ENCODE data around the gene PAFAH1B1. TPM values are rescaled to one million over a fixed set of nuclear protein-coding genes. Genes with fewer than 3 reads are reported as not detected.
"Not testable (repeated sequence)": the region's sequence is repeated elsewhere in the genome, so short reads cannot be mapped to it uniquely, and the experiment has no call there.

PAFAH1B1 gene
- total RNA-seq, 1 donor from 2014 or later: 58.3 TPM

DNA sequence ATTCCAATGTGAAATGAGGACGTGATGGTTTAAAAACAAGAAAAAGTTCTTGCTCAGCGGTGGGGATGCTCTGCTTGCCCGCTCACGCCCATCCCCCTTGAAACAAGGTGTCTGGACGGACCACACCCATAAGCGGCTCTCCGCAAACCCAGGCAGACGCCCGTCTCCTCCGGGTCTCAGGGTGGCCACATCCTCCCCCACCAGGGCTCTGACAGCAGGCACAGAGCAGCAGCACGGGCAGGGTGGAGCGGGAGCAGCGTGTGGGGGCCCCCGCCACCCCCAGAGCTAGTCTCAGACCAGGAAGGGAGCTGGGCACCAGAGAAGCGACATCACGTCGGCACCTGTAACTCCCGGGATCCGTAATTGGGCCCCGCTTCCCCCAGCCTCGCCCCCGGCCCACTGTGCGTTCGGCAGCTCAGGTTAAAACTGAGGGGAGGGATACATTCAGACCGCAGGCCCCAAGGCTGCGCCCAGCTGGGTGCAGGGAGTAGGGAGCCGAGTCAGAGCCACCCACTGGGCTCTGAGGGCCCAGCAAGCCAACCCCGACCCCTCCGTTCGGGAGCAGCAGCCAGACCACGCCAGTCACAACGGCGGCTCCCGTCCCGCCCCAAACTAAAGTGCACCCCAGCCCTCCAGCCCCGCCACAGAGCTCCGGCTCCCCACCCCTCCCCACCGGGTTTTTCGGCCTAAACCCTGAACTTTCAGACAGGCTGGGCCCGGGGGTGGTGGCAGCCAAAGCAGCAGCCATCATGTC lies 96.1 kb downstream of the PAFAH1B1 start:
- DNase-seq (ENCODE audit: low read depth in 2 of 2): no peak

- DNase-seq (ENCODE audit: low read depth in 2 of 2): no peak
Measured at GRCh38 chr17:2690165-2691068, 97.0 kb downstream of the PAFAH1B1 start.

- DNase-seq (ENCODE audit: low read depth in 2 of 2): no peak
Measured at GRCh38 chr17:2691069-2691871, 97.8 kb downstream of the PAFAH1B1 start.

DNA sequence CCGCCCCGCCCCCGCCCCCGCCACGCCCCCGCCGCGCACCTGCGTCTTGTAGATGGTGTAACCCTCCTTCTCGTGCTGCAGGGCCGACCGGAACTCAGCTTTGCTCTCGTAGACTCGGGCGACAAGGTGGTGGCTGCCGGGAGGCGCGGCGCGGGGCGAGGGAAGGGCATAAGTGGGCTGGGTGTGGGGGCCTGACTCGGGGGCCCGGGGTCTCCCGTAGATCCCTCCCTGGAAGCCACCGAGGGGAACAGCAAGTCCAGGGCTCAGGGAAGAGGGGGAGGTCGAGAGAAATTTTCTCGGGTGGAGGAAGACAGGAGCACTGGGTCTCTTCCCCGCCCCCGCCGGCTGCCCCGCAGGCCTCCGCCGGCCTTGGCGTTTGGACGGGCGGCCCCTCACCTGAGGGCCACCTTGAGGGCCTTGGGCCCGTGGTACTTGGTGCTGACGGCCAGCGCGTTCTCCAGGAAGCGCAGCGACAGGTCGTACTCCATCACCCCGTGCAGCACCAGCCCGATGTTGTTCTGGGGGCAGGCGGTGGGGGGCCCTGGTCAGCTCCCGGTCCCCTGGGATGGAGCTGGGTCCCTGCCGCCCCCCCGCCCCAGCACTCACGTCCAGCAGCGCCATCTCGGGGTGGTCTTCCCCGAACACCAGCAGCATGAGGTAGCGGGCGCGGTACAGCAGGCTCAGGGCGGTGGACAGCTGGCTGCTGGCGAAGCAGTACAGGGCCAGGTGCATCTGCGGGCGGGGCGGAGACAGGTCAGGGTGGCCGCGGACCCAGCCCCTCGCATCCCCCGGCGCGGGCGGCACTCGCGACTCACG lies 98.7 kb downstream of the PAFAH1B1 start:
- DNase-seq (ENCODE audit: low read depth in 2 of 2): no peak

GRCh38 chr17:2692781-2693135 lies 99.3 kb downstream of the PAFAH1B1 start:
- no peak for DNase-seq (ENCODE audit: low read depth in 2 of 2)

DNA sequence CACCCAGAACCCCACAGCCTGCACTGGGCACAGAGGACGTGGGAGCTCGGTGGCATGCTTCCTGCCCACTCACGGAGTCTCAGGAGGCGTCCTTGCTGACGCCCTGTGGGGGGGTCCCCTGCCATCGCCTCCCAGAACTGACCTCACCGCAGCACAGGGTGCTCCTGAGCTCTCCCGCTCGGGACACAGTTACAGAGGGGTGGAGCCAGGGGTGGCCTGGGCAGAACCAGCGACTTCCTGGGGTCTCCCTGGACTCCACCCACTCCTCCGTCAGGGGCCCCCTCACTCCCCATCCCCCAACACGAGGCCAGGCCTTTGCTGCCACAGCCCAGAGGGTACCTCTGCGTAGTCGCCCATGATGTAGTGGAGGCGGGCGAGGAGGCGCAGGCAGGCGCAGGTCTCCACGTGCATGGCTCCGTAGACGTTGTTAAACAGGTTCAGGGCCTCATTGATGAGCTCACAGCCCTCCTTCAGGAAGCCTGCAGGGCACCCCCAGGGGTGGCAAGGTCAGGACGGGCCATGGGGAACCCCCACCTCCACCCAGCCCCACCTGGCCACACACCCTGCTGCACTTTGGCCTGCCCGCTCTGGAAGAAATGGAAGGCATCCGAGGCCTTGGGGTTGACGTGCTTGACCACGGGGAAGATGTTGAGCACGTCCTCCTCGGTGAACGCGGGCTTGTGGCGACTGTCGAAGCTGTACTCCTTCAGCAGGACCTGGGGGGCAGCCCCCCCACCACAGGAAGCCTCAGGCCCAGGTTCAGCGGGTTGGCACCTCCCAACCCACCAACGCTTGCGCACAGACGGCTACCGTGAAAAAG lies 100.3 kb downstream of the PAFAH1B1 start:
- DNase-seq (ENCODE audit: low read depth in 2 of 2): no peak

- no peak for DNase-seq (ENCODE audit: low read depth in 2 of 2)
Measured at GRCh38 chr17:2694381-2695242, 101.2 kb downstream of the PAFAH1B1 start.

DNA sequence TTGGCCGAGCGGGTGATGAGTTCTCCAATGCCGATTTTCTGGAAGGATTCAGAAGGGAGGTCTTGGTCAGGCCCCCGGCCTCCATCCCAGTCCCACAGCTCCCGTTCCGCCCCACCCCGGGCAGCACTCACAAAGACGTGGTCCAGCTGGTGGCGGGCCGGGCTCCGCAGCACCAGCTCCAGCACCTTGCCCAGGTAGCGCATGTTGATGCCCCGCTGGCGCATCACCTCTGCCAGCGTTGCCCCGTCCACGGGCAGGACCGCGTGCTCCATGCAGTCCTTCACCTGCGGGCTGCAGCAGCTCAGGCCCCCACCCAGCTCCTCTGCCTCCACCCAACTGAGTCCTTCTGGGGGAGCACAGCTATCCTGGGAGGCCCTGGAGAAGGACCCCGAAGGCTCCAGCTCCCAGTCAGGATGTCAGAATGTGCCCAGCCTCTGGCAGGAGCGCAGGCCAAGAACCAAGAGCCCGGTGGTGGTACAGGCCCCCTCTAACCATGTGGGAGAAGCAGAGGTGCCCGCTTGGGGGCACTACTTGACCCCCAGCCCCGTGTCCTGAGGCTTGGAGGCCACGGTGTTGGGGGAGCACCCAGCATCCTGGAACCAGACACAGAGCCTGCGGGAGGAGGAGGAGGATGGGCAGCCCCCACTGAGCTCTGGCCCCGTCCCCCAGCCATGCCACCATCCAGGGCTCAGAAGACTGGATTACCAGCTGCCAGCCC lies 101.9 kb downstream of the PAFAH1B1 start:
- no peak for DNase-seq (ENCODE audit: low read depth in 2 of 2)

DNA sequence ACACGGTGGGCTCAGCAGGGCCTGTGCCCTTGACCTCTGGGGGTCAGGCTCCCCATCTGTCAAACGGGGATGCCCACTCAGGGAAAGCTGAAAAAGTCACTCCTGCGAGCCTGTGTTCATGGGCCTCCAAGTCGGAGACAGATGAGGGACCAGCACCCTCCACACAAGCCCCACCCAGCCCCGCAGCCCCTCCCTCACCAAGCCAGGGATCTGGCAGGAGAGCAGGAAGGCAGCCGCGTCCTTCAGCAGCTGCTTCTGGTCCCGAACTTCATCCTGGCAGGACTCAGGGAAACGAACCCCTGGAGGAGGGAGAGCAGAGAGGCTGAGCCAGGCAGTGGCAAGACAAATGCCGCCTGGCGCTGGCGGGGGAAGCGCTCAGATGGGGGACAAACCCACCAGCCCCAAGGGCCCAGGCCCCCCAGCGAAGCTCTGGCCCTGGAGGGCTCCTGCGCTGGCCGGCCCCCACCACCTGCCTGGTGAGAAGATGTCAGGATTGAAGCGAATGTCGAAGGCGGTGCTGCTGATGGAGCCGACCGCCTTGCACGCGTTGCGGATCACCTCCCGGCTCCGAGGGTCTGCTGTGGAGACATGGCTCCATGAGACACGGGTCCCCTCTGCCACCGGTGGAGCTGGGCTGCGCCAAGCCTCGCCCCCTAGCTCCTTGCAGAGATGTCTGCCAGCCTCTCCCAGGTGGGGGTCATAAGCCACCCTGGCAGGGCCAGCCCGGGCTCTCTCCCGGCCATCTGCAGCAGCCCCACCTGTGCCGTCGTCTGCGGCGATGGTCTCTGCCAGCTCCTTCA lies 102.7 kb downstream of the PAFAH1B1 start:
- no peak for DNase-seq (ENCODE audit: low read depth in 2 of 2)

GRCh38 chr17:2697611-2698162 lies 104.2 kb downstream of the PAFAH1B1 start:
- DNase-seq (ENCODE audit: low read depth in 2 of 2): no peak

DNA sequence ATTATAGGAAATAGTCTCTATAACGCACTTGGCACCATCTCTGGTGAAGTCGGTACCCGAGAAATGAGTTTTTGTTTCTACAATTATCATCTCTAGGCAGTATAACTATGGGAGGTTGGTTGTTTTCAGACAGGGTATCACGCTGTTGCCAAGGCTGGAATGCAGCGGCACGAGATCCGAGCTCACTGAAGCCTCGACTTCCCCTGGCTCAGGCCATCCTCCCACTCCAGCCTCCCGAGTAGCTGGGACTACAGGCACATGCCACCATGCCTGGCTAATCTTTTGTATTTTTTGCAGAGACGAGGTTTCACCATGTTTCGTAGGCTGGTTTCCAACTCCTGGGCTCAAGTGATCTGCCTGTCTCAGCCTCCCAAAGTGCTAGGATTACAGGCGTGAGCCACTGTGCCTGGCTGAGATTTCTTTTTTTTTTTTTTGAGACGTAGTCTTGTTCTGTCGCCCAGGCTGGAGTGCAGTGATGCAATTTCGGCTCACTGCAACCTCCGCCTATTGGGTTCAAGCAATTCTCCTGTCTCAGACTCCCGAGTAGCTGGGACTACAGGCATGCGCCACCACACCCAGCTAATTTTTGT lies 105.9 kb downstream of the PAFAH1B1 start:
- not testable (repeated sequence) for DNase-seq (ENCODE audit: low read depth in 2 of 2)

GRCh38 chr17:2700030-2700490 lies 106.6 kb downstream of the PAFAH1B1 start:
- DNase-seq (ENCODE audit: low read depth in 2 of 2): no peak

GRCh38 chr17:2700491-2701141 lies 107.2 kb downstream of the PAFAH1B1 start:
- no peak for DNase-seq (ENCODE audit: low read depth in 2 of 2)

DNA sequence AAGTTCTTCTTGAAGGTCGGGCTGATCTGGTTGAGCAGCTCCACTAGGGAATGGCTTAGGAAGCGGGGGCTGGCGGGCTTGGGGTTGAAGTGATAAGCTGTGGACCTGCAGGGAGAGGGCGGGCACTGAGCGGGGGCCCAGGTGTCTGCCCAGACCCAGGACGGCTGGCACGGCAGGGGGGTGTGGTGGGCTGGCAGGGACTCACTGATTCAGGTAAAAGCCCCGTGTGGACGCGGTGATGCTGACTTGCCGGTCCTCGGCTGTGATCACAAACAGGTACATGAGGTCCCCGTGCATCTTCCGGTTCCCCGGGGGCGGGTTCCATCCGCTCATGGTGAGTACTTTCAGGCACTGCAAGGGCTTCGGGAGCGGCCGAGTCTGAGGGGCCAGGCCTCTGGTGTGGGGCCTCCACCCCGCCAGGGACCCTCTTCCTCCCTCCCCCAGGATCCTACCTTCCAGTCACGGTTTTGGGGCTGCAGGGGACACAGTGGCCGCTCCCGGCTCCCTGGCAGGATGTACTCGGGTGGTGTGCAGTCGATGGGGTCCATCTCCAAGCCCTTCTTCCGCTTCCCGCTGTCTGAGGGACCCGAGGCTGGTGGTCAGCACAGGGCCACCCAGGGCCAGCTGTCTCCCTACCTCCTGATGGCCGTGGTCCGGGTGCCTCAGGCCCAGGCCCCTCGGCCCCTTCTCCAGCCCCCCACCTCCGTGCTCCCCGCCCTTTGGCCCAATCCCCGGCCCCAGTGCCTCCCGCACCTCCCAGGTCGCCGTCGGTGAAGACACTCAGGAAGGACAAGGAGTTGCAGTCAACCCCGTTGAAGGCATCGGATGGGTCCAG lies 107.9 kb downstream of the PAFAH1B1 start:
- no peak for DNase-seq (ENCODE audit: low read depth in 2 of 2)

DNA sequence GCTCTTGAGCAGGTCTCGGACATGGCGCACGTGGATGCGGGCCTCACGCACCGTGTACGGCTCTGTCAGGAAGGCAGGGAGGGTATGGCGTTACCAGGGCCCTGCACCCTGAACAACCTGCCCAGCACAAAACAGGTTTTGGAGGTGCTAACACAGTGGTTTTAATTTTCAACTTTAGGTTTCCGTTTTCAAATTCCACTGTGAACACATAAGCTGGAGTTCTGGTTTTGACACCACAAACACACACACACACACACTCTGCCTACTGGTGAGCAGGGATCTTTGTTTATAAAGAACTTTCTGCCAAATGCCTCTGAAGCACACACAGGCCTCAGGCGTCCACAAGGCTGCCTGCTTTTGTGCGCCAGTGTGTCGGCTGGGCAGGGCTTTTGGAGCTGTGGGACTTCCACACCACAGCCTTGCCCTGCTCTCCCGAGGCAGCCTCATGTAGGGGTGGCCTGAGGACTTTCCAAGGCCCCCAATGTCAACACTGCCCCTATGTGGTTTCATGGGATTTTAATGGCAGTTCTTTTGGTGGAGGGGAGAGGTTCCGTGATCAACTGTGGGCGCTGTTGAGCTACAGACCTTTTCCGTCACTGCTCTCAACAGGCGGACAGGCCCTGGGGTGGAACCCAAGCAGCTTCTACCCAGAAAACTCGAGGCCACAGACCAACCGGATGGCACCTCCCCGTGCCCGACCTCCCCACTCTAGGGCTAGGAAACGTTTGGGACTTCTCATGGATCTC lies 108.7 kb downstream of the PAFAH1B1 start:
- DNase-seq (ENCODE audit: low read depth in 2 of 2): no peak

Data from lung microvascular endothelial cell (primary cell).